Nephron progenitor cell (in vitro differentiated cells): ENCODE measurements around the gene GFRA1.

Source experiments
- DNase-seq: peaks from one replicate; pipeline ENCODE4 v3.0.0; 2021
- H3K27ac Mint-ChIP-seq: 2 replicates; pipeline ENCODE4 v1.8.0; 2021; ENCODE audit warnings: mild to moderate bottlenecking, moderate library complexity, mixed read lengths
- H3K27me3 Mint-ChIP-seq: 2 replicates; pipeline ENCODE4 v1.8.0; 2021; ENCODE audit warnings: mild to moderate bottlenecking, low read depth, mixed read lengths; ENCODE audit not compliant: poor library complexity
- H3K36me3 Mint-ChIP-seq: 2 replicates; pipeline ENCODE4 v1.8.0; 2021; ENCODE audit warnings: low read depth, mixed read lengths
- H3K4me1 Mint-ChIP-seq: 2 replicates; pipeline ENCODE4 v1.8.0; 2021; ENCODE audit warnings: mixed read lengths
- H3K4me3 Mint-ChIP-seq: 2 replicates; pipeline ENCODE4 v1.8.0; 2021; ENCODE audit warnings: mild to moderate bottlenecking, moderate library complexity, mixed read lengths
- H3K9me3 Mint-ChIP-seq: 2 replicates; pipeline ENCODE4 v1.8.0; 2021; ENCODE audit warnings: mild to moderate bottlenecking, moderate library complexity, mixed read lengths
- CTCF ChIP-seq: fragments of 200-600 bp; sonication (generic); IDR thresholded peaks from 2 replicates; pipeline ENCODE4 v1.5.0; 2021; ENCODE audit warnings: antibody characterized with exemption

GFRA1 gene

GRCh38 chr10:116292493-116292892 is 19.5 kb upstream of the GFRA1 start:
- Mint-ChIP-seq H3K4me1 (no peaks in the 10 kb centered on the region), H3K4me3 (no peak overlapping the region), H3K27me3 (peaks cover 20% of the 10 kb centered on the region), H3K9me3 (no peaks in the 10 kb centered on the region), H3K36me3 (no peaks in the 10 kb centered on the region), H3K27ac (no peak overlapping the region)
- DNase-seq, result no peak
- TF ChIP-seq CTCF, result no peak

GRCh38 chr10:116289652-116290051 is 16.6 kb upstream of the GFRA1 start:
- TF ChIP-seq CTCF, result no peak
- no peak overlapping the region for H3K4me3 Mint-ChIP-seq
- peaks cover 25% of the 10 kb centered on the region for H3K27me3 Mint-ChIP-seq
- H3K9me3 Mint-ChIP-seq, result no peaks in the 10 kb centered on the region
- DNase-seq, result no peak
- no peak overlapping the region for H3K27ac Mint-ChIP-seq
- H3K36me3 Mint-ChIP-seq, result no peaks in the 10 kb centered on the region
- no peaks in the 10 kb centered on the region for H3K4me1 Mint-ChIP-seq

GRCh38 chr10:116287906-116288501 is 15.0 kb upstream of the GFRA1 start:
- no peak overlapping the region for H3K27ac Mint-ChIP-seq
- peak; percentile 74 for TF ChIP-seq CTCF
- no peaks in the 10 kb centered on the region for H3K4me1 Mint-ChIP-seq
- H3K4me3 Mint-ChIP-seq, result no peak overlapping the region
- H3K27me3 Mint-ChIP-seq, result peaks cover 22% of the 10 kb centered on the region
- DNase-seq, result peak; percentile 45
- no peaks in the 10 kb centered on the region for H3K9me3 Mint-ChIP-seq
- no peaks in the 10 kb centered on the region for H3K36me3 Mint-ChIP-seq

- no peak for TF ChIP-seq CTCF
- H3K27ac Mint-ChIP-seq, result no peak overlapping the region
- H3K4me1 Mint-ChIP-seq, result no peaks in the 10 kb centered on the region
- H3K36me3 Mint-ChIP-seq, result no peaks in the 10 kb centered on the region
- no peaks in the 10 kb centered on the region for H3K9me3 Mint-ChIP-seq
- no peak overlapping the region for H3K4me3 Mint-ChIP-seq
- no peak for DNase-seq
- peaks cover 27% of the 10 kb centered on the region for H3K27me3 Mint-ChIP-seq
Measured at GRCh38 chr10:116286626-116287200, 13.7 kb upstream of the GFRA1 start.

- peaks cover 23% of the 10 kb centered on the region for H3K27me3 Mint-ChIP-seq
- no peaks in the 10 kb centered on the region for H3K9me3 Mint-ChIP-seq
- TF ChIP-seq CTCF, result no peak
- no peak for DNase-seq
- H3K4me3 Mint-ChIP-seq, result no peak overlapping the region
- H3K4me1 Mint-ChIP-seq, result peaks cover 17% of the 10 kb centered on the region
- no peaks in the 10 kb centered on the region for H3K36me3 Mint-ChIP-seq
- no peak overlapping the region for H3K27ac Mint-ChIP-seq
Measured at GRCh38 chr10:116281775-116282174, 8.8 kb upstream of the GFRA1 start.

GRCh38 chr10:116278846-116279245 is 5.8 kb upstream of the GFRA1 start:
- Mint-ChIP-seq H3K4me1 (peaks cover 32% of the 10 kb centered on the region), H3K9me3 (no peaks in the 10 kb centered on the region), H3K27ac (no peak overlapping the region), H3K27me3 (peaks cover 37% of the 10 kb centered on the region), H3K4me3 (no peak overlapping the region), H3K36me3 (no peaks in the 10 kb centered on the region)
- TF ChIP-seq CTCF, result no peak
- DNase-seq, result no peak
